Measurements from ENCODE around the gene URGCP.

DNA sequence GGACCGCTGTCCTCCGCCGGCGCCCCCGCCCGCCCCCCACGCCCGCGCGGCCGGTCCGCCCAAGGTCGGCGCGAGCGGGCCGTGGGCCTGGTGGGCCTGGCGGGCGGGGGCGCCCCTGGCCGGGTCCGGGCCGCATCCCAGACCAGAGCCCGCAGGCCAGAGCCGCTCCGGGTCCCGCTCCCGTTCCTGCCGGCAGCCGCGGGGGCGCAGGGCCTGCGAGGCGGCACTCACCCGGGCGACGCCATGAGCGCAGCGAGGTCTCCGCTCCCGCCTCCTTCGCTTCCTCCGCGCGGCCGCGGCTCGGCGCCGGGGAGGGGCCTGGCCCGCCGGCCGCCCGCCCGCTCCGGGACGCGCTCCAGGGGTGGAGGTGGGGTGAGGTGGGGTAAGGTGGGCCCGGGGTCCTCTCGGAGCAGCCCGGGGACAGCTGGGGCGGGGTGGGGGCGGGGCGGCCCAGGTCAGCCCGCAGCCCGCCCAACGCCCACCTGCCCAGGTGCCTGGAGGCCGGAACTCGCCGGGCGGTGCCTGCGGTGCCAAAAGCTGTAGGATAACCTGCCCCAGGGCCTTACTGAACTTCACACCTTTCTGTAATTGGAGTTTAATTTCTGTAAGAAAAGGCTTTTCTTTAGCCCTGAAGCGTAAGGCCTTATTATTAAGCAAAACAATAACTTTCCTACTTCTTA, at the start of gene URGCP:
- TF ChIP-seq CTCF (IDR thresholded peaks at IDR 0.05) (no peak), POLR2A (IDR thresholded peaks at IDR 0.05) (peak in 1 of 2 donors; percentile 29), POLR2AphosphoS5 (IDR thresholded peaks at IDR 0.05; ENCODE audit: insufficient read depth in 1 of 2, low read depth in 1 of 2) (no peak)
